Measurements from ENCODE around the gene BLID.

Gene BLID

DNA sequence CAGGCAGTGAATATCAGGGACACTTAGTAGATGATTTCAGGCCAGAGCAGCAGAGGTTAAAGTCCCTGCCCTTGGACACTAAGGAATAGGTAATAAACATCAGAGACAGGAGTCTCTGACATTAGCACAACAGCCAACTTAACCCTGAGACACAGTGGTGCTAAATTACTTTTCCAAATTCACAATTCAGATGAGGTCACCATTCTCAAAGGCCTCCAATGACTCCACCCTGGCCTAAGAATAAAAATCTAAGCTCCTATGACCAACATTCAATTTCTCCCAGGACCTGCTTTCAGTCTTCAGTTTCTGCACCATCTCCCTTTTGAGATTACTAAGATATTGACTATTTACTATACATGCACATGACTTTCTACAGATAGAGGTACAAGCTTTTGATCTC lies 42.0 kb downstream of the BLID start:
- no peak for DNase-seq

DNA sequence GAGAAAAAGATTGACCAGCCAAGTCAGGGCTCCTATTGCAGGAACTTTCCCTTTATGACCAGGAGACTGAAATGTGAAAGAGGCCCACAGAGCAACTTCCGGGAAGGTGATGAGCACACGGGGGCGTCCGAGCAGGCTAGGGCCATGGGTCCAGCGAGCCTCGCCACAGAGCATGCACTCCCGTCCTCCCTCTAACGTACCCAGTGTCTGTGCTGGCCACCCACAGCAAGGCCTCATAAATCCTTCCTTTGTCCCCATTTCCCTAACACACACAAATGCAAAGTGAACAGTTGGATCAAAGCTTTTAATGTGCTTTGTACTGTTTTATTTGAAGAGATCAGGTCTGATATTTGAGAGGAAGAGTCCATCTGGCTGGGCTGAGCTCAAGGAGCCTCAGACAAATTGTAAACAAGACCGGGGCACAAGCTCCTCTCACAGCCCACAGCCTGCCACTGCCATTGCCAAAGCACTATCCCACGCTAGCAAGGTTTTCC lies 44.3 kb downstream of the BLID start:
- no peak for DNase-seq

DNA sequence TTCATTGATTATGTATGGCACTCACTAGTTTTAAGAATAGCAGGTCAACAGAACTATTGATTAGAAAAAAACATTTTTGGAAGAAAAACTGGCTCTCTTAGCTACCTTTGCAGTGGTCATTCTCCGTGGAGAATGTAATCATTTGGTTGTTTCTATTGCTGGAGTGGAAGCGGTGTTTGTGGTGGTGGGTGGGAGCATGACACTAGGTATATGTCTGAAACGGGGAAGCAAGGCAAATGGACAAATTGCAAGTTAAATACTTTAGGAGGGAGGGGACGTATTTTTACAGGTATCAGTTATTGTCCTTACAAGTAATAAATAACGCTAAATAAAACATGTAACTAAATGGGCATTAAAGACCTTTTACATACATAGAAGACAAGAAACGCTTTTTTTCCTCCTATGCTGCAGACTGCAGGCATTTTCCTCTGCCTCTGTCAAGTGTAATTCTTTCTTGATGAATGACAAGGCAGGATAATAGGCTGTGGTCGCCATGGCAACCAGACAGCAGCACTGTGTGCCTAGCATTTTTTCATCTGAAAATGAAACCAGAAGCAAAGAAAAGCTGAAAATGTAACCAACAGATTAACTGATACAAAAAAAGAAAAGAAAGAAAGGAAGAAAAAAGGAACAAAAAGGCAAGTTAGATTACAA lies 46.2 kb downstream of the BLID start:
- DNase-seq: no peak

DNA sequence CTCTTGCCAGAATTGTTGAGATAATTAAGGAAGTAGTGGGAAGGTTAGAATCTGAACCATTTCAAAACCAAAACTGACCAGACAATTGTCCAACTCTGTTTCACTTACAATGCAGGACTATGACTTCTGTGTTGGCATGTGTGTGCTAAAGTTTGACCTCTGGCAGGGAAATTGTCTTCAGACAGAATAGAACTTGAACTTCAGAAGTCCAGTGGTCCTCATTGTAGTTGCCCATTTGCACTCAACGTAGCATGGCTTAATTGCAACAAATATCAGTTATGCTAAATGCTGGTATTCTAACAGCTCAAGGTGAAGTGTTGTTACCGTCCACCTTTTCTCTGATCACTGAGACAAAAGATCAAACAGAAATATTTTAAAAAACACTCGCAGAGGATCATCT lies 47.2 kb downstream of the BLID start:
- no peak for DNase-seq

DNA sequence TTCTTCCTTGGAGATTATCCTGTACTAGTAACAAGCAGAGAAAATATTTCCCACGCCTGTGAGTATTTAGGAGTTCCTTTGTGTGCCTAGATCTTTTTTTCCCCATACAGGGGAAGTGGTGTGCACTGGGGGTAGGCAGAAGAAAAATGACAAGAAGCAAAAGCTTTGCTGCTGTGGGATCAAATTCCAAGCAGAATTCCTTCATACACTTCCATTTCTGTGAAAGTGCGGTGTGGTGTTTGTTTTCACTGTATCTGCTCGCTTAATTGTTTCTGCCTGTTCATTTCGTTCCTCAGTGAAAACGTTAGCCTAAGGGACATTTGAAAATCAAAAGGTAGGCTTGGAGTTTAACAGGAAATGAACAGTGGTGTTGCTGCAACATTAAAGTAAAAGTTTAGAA lies 47.9 kb downstream of the BLID start:
- no peak for DNase-seq
